Omental fat pad (tissue), 4 donors: ENCODE data around the gene LIPK. TPM values are rescaled to one million over a fixed set of nuclear protein-coding genes. Genes with fewer than 3 reads are reported as not detected.

Experiments
- ATAC-seq: fragments of 150-250 bp; one replicate; pipeline ENCODE4 v1.9.1; 2016; ENCODE audit warnings: mild to moderate bottlenecking, moderate library complexity; ENCODE audit not compliant: low FRiP score
- DNase-seq: peaks from one replicate; pipeline ENCODE4 v3.0.0-alpha.2; 2019; ENCODE audit warnings: low spot score
- CTCF ChIP-seq, 3 donors: fragments of 450-650 bp; IDR thresholded peaks; one replicate each; pipeline ENCODE4 v1.5.1; 2016 to 2017; ENCODE audit warnings: antibody characterized with exemption in 3 of 3, mild to moderate bottlenecking in 3 of 3, moderate library complexity in 2 of 3
- total RNA-seq, 4 donors: library from RNA; depleted of rRNA; stranded (reverse); fragments of >200 nt; gene quantifications; one replicate each; pipeline ENCODE4 v1.1.0, GENCODE V29; 2016

The LIPK gene
- total RNA-seq, 4 donors from 2014 or later, result not detected

- TF ChIP-seq CTCF (IDR thresholded peaks at IDR 0.05), result no peak
- ATAC-seq, result no peak
Measured at GRCh38 chr10:88742448-88742847, 36.4 kb downstream of the LIPK start.

GRCh38 chr10:88744002-88744401 is 38.0 kb downstream of the LIPK start:
- DNase-seq (no peak), ATAC-seq (no peak)
- no peak for TF ChIP-seq CTCF (IDR thresholded peaks at IDR 0.05)

More at GRCh38 chr10:88742448-88742847, 36.4 kb downstream of the LIPK start:
- no peak for DNase-seq

GRCh38 chr10:88745633-88746032 is 39.6 kb downstream of the LIPK start:
- ATAC-seq (no peak), DNase-seq (no peak)
- TF ChIP-seq CTCF (IDR thresholded peaks at IDR 0.05), result no peak

GRCh38 chr10:88754287-88754686 is 48.2 kb downstream of the LIPK start:
- ATAC-seq (no peak), DNase-seq (no peak)
- TF ChIP-seq CTCF (IDR thresholded peaks at IDR 0.05), result no peak

- no peak for TF ChIP-seq CTCF (IDR thresholded peaks at IDR 0.05)
- ATAC-seq, result no peak
- DNase-seq, result no peak
Measured at GRCh38 chr10:88755753-88756152, 49.7 kb downstream of the LIPK start.

- DNase-seq, result no peak
- no peak for TF ChIP-seq CTCF (IDR thresholded peaks at IDR 0.05)
- no peak for ATAC-seq
Measured at GRCh38 chr10:88756660-88757059, 50.6 kb downstream of the LIPK start.

- DNase-seq (no peak), ATAC-seq (no peak)
Measured at GRCh38 chr10:88759366-88760101, 53.5 kb downstream of the LIPK start, which contains the start of gene LIPN. LIPN (plus strand) TSS chr10:88760020; CDS start chr10:88761406, 1,386 bp downstream.

More at GRCh38 chr10:88759366-88760101, 53.5 kb downstream of the LIPK start, which contains the start of gene LIPN:
- TF ChIP-seq CTCF (IDR thresholded peaks at IDR 0.05), result no peak
